ENCODE results near the gene TBC1D16.
"Not testable (repeated sequence)": the region's sequence is repeated elsewhere in the genome, so short reads cannot be mapped to it uniquely, and the experiment has no call there.

Gene TBC1D16

DNA sequence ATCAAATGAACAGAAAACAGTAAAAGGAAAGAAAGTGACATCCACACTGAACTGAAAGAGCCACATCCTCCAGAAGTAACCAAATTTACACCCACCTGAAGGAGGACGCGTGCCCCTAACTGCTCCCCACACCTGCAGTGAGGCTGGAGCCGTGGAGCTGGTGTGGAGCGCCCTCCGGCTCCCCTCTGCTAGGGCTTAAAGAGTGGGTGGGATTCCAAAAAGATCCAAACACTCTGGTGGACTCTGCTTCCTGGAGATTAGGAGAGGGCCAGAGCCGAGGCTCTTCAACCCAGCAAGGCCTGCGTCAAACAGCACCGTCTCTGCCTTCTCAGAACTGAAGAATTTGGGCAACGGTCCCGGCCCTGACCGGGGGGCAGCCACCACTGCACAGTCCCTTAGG, 16.0 kb upstream of the TBC1D16 start:
- no peak for DNase-seq (ENCODE audit: low read depth, low spot score)

DNA sequence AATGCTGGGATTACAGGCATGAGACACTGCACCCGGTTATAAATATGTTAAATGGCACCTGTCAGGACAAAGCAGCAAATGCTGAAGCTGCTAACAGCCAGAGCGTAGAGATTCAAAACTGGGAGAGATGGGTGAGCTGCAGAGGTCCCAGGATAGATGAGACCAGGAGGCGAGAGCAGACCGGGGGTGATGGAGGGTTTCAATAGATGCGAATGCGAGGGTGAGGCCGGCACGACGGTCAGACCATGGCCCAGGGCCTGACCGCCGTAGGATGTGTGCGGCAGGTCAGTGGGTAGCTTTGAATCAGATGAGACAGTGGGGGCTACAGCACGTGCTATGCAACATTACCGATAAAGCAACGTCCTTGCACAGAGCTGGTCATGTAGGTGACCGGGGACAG, 15.0 kb upstream of the TBC1D16 start:
- no peak for DNase-seq (ENCODE audit: low read depth, low spot score)

DNA sequence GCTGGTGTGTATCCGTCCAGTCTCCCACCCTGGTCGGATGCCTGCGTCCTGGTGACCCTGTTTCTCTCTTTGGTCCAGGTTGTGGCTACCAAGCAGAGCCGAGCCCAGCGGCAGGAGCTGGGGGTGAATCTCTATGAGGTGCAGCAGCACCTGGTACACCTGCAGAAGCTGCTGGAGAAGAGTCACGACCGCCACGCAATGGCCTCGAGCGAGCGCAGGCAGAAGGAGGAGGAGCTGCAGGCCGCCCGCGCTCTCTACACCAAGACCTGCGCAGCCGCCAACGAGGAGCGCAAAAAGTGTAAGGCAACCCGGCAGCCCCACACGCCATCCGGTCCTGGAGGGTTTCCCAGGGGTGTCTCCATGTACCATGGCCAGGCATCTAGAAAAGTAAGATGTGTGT, 14.3 kb upstream of the TBC1D16 start:
- no peak for DNase-seq (ENCODE audit: low read depth, low spot score)

GRCh38 chr17:80047176-80047575, 11.5 kb upstream of the TBC1D16 start:
- DNase-seq (ENCODE audit: low read depth, low spot score) = no peak

GRCh38 chr17:80046709-80047108, 11.0 kb upstream of the TBC1D16 start:
- DNase-seq (ENCODE audit: low read depth, low spot score) = not testable (repeated sequence)

DNA sequence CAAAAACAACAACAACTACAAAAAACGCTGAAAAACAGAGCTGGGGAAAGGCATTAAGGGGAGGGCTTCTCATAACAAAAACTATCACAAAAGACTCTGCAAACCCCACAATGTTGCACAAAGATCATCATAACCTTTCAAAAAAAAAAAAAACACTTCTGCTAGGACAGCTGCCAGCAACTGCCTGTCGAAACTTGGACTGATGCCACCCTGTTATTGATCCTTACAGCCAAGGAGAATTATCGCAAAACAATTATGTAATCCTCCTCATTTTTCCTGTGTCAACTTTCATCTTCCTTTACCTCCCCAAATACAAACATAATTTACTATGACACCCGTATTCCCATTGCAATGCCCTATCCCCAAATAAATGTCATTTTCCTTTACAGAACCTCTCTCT, 10.0 kb upstream of the TBC1D16 start:
- DNase-seq (ENCODE audit: low read depth, low spot score) = no peak

DNA sequence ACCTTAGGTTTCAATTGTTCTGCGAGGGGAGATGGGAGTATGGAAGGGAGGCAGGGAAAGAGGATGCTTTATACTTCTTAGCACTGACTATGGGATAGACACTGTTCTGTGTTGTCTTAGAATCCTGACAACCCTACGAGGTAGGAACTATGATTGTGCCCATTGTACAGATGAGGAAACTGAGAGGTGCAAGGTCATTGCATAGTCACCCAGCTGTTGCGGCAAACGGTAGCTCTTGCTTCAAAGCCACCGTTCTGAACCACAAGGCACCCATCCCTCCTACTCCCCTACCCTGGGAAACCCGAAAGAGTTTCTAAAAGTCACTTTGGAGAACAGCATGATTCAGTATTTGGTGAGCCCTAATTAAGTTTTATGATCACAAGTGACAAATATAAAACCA, 8.3 kb upstream of the TBC1D16 start:
- DNase-seq (ENCODE audit: low read depth, low spot score) = no peak

DNA sequence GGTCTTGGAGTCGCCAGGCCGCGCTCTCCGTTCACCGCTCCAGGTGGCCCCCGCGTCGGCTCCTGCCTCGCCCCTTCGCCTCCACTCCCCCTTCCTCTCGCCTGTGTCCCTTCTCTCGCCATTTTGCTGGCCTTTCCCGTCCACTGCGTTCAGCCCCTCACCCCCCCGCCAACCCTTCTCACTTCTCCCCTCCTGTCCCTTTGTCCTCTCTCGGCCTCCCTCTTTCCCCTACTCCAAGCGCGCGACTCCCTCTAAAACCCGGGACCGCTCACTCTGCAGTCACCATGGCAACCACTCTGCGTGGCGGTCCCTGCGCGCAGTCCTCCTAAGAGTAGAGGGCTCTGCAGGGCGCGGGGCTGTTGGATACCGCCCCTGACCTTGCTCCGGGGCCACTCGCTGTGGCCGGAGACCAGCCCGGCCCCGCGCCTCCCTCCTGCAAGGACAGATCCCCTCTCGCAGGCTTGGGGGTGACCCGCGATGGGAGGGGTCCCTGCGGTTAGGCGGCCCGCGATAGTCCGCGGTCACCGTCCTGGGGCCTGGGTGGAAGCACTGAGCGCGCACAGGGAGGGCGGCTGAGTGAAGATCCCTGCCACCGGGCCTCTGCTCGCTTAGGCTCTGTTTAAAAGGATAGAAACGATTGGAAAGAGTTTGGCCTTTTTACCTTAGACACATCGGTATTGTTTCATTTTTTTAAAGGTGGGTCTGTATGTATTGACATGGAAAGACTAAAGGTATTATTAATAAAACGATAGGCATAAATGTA, 1.2 kb upstream of the TBC1D16 start:
- DNase-seq (ENCODE audit: low read depth, low spot score) = no peak

GRCh38 chr17:80035937-80036714, 454 bp upstream of the TBC1D16 start, which contains the start of gene CCDC40:
CCDC40 (plus strand) TSS chr17:80036642; CDS start chr17:80036663, 21 bp downstream.
- peak; percentile 51 for DNase-seq (ENCODE audit: low read depth, low spot score)

DNA sequence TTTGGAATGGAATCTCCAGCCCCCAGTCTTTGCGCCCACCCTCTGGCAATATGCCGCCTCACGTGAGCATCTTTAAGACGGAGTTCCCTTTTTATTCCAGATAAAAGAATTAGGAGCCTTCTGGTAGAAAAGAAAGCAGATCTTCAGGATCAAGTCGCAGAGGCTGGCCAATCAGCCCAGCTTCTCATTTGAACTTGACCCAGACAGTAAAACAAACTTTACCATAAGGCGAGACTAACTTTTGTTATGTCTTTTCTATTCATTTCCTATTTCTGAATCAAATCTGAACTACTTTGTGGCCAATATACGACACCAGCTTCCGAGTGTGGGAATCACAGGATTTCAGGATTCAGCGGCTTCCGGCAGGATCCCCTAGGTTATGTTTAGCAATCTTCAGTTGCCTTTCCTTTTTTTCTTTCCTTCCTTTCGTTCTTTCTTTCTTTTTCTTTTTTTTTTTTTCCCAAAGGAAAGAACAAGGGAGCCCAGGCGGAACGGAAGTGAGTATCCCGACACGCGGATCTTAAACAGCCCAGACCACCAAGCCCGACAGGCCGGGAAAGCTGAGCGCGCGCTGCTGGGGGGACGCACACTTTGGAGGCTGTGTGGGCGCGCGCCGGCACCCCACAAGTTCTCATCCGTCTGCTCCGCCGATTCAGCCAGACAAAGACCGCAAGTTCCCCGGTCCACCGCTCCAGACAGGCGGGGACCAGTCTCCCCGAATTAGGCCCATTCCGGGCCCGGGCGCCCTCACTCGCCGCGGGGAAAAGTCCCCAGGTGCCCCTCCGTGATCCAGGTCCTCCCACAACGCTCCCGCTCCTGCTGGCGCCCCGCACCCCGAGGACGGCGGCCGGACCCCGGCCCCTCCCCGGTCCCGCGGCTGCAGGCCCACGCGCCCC, 633 bp downstream of the TBC1D16 start:
- DNase-seq (ENCODE audit: low read depth, low spot score) = no peak

- no peak for DNase-seq (ENCODE audit: low read depth, low spot score)
Observed at GRCh38 chr17:80033840-80034239, 1.8 kb downstream of the TBC1D16 start.

GRCh38 chr17:80032614-80033171, 3.0 kb downstream of the TBC1D16 start:
- DNase-seq (ENCODE audit: low read depth, low spot score) = no peak

GRCh38 chr17:80031691-80032430, 3.8 kb downstream of the TBC1D16 start:
- DNase-seq (ENCODE audit: low read depth, low spot score) = no peak

GRCh38 chr17:80030730-80031410, 4.8 kb downstream of the TBC1D16 start:
- DNase-seq (ENCODE audit: low read depth, low spot score) = no peak

DNA sequence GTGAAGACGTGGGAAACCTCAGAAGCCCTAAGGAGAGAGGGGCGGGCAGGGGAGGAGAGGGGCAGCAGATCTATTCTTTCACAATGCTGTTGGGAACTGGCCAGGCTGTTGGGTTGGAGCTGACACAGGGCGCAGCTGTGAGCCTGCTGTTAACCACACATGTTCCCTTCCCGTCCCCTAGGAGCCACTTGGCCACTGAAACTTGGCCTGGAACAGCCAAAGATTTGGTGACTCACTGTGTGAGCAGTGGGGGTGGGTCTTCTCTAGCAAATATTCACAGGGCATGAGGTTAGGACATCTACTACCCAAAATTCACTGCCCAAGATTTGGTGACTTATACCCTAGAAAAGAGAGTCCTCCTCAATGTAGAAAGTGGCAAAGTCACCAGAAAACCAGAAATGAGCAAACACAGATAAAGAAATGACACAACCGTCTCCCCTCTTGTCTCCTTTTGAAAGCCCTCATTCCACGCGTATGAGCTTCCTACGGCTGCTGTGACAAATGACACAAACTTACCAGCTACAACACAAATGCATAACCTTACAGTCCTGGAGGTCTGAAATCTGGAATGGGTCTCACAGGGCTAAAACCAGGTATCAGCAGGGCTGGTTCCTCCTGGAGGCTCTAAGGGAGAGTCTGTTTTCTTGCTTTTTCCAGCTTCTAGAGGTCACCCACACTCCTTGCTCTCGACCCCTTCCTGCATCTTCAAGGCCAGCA, 6.3 kb downstream of the TBC1D16 start:
- DNase-seq (ENCODE audit: low read depth, low spot score) = no peak

GRCh38 chr17:80028030-80028429, 7.6 kb downstream of the TBC1D16 start:
- no peak for DNase-seq (ENCODE audit: low read depth, low spot score)

DNA sequence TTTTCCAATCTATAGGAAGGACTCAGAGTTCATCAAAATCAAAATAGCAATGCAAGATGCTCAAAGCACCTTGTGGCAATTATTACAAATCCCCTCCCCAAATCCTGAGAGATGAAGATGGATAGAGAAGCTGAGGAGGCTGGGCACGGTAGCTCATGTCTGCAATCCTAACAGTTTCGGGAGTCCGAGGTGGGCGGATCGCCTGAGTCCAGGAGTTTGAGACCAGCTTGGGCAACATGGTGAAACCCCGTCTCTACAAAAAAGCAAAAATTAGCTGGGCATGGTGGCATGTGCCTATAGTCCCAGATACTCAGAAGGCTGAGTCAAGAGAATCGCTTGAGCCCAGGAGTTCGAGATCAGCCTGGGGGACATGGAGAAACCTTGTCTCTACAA, 8.6 kb downstream of the TBC1D16 start:
- DNase-seq (ENCODE audit: low read depth, low spot score) = no peak

GRCh38 chr17:80026359-80027042, 9.2 kb downstream of the TBC1D16 start:
- no peak for DNase-seq (ENCODE audit: low read depth, low spot score)

DNA sequence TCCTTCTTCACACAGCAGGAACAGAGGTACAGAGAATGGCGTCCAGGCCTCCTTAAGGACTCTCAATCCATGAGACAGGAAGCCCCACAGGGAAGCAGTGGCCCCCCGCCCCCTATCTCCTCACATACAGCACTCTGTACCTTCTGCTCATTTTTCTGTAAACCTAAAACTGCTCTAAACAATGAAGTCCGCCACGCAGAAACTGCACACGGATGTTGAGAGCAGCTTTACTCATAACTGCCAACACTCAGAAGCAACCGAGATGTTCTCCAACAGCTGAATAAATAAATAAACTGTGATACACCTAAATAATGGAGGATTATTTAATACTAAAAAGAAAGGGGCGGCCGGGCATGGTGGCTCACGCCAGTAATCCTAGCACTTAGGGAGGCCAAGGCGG, 9.9 kb downstream of the TBC1D16 start:
- no peak for DNase-seq (ENCODE audit: low read depth, low spot score)
